WTC11 (cell line): Measurements from ENCODE around the gene PDCD10. TPM values are rescaled to one million over a fixed set of nuclear protein-coding genes. Genes with fewer than 3 reads are reported as not detected.

Experiments
- ATAC-seq: fragments of 200-7000 bp; cut with Tn5 transposase; 2 replicates; pipeline ENCODE4 v1.10.0; 2021; ENCODE audit warnings: mild to moderate bottlenecking, moderate library complexity
- CTCF ChIA-PET: fragments of 300-600 bp; sonication (Branson Sonifier 250); formaldehyde crosslinking; loops from one replicate; lab custom pipeline; 2021; ENCODE audit warnings: antibody characterized with exemption; lab: Charles Lee
- POLR2A ChIA-PET: fragments of 350-600 bp; sonication (Branson Sonifier 250); formaldehyde crosslinking; loops from one replicate; lab custom pipeline; 2021; ENCODE audit warnings: antibody characterized with exemption; lab: Charles Lee
- DNase-seq: peaks from one replicate; pipeline ENCODE4 v3.0.0; 2021; ENCODE audit warnings: low spot score
- H3K27ac Mint-ChIP-seq: 2 replicates; pipeline ENCODE4 v1.8.0; 2021; ENCODE audit warnings: mixed read lengths
- H3K27me3 Mint-ChIP-seq: 2 replicates; pipeline ENCODE4 v1.8.0; 2021; ENCODE audit warnings: low read depth, mild to moderate bottlenecking, moderate library complexity, mixed read lengths
- H3K36me3 Mint-ChIP-seq: 2 replicates; pipeline ENCODE4 v1.8.0; 2021; ENCODE audit warnings: mixed read lengths
- H3K4me1 Mint-ChIP-seq: 2 replicates; pipeline ENCODE4 v1.8.0; 2022; ENCODE audit warnings: mixed read lengths
- H3K4me3 Mint-ChIP-seq: 2 replicates; pipeline ENCODE4 v1.8.0; 2021; ENCODE audit warnings: mild to moderate bottlenecking, moderate library complexity, mixed read lengths
- H3K9me3 Mint-ChIP-seq: 2 replicates; pipeline ENCODE4 v1.8.0; 2021; ENCODE audit warnings: mixed read lengths
- CDX4 ChIP-seq: fragments of 250-450 bp; sonication (Bioruptor Pico); IDR thresholded peaks from 2 replicates; pipeline ENCODE4 v1.9.0; 2021; ENCODE audit warnings: moderate library complexity, mild to moderate bottlenecking, inconsistent platforms, borderline replicate concordance
- E2F5 ChIP-seq: sonication (generic); formaldehyde crosslinking; IDR thresholded peaks from 2 replicates; pipeline ENCODE4 v1.8.1; 2022; ENCODE audit warnings: mild to moderate bottlenecking, moderate library complexity, missing genetic modification reagents
- EMX1 ChIP-seq: fragments of 250-450 bp; sonication (Bioruptor Pico); IDR thresholded peaks from 2 replicates; pipeline ENCODE4 v1.8.0; 2021; ENCODE audit warnings: mild to moderate bottlenecking
- ERG ChIP-seq: fragments of 250-450 bp; sonication (Bioruptor Pico); IDR thresholded peaks from 2 replicates; pipeline ENCODE4 v1.8.0; 2021; ENCODE audit warnings: mild to moderate bottlenecking
- FOXJ3 ChIP-seq: sonication (generic); formaldehyde crosslinking; IDR thresholded peaks from 2 replicates; pipeline ENCODE4 v1.9.0; 2021; ENCODE audit warnings: missing genetic modification reagents, mild to moderate bottlenecking, borderline replicate concordance
- FOXP1 ChIP-seq: sonication (generic); formaldehyde crosslinking; IDR thresholded peaks from 2 replicates; pipeline ENCODE4 v1.8.0; 2022; ENCODE audit warnings: missing genetic modification reagents, mild to moderate bottlenecking, moderate library complexity, borderline replicate concordance
- GABPB1 ChIP-seq: sonication (generic); formaldehyde crosslinking; IDR thresholded peaks from 2 replicates; pipeline ENCODE4 v1.8.1; 2023; ENCODE audit warnings: mild to moderate bottlenecking, missing genetic modification reagents
- IRF2 ChIP-seq: sonication (generic); formaldehyde crosslinking; IDR thresholded peaks from 2 replicates; pipeline ENCODE4 v1.8.0; 2022; ENCODE audit warnings: low read depth, missing genetic modification reagents, borderline replicate concordance
- JAZF1 ChIP-seq: fragments of 250-450 bp; sonication (Bioruptor Pico); IDR thresholded peaks from 2 replicates; pipeline ENCODE4 v1.9.0; 2021; ENCODE audit warnings: moderate library complexity, mild to moderate bottlenecking, inconsistent platforms
- JUN ChIP-seq: sonication (generic); formaldehyde crosslinking; IDR thresholded peaks from 2 replicates; pipeline ENCODE4 v1.8.0; 2023; ENCODE audit warnings: mild to moderate bottlenecking, missing genetic modification reagents
- MLX ChIP-seq: sonication (generic); formaldehyde crosslinking; IDR thresholded peaks from 2 replicates; pipeline ENCODE4 v1.8.1; 2023; ENCODE audit warnings: mild to moderate bottlenecking, missing genetic modification reagents, moderate library complexity
- RELA ChIP-seq: sonication (generic); formaldehyde crosslinking; IDR thresholded peaks from 2 replicates; pipeline ENCODE4 v1.8.1; 2022; ENCODE audit warnings: missing genetic modification reagents, mild to moderate bottlenecking, borderline replicate concordance
- SMAD3 ChIP-seq: sonication (generic); formaldehyde crosslinking; IDR thresholded peaks from 2 replicates; pipeline ENCODE4 v1.8.0; 2022; ENCODE audit warnings: missing genetic modification reagents, mild to moderate bottlenecking, borderline replicate concordance
- STAT6 ChIP-seq: sonication (generic); formaldehyde crosslinking; conservative IDR thresholded peaks from 2 replicates; pipeline ENCODE4 v1.8.1; 2023; ENCODE audit warnings: mild to moderate bottlenecking, low read depth, missing genetic modification reagents, moderate library complexity
- TCF7 ChIP-seq: sonication (generic); formaldehyde crosslinking; IDR thresholded peaks from 2 replicates; pipeline ENCODE4 v1.8.0; 2022; ENCODE audit warnings: mild to moderate bottlenecking, low read depth, missing genetic modification reagents, moderate library complexity
- TP53 ChIP-seq: sonication (generic); formaldehyde crosslinking; IDR thresholded peaks from 2 replicates; pipeline ENCODE4 v1.8.1; 2023; ENCODE audit warnings: mild to moderate bottlenecking, missing genetic modification reagents
- ZNF121 ChIP-seq: sonication (generic); formaldehyde crosslinking; IDR thresholded peaks from 2 replicates; pipeline ENCODE4 v1.8.0; 2023; ENCODE audit warnings: missing genetic modification reagents
- ZNF281 ChIP-seq: sonication (generic); formaldehyde crosslinking; IDR thresholded peaks from 2 replicates; pipeline ENCODE4 v1.8.0; 2023; ENCODE audit warnings: mild to moderate bottlenecking, missing genetic modification reagents
- ZNF416 ChIP-seq: fragments of 250-450 bp; sonication (Bioruptor Pico); IDR thresholded peaks from 2 replicates; pipeline ENCODE4 v1.9.0; 2021; ENCODE audit warnings: mild to moderate bottlenecking, inconsistent platforms
- ZNF532 ChIP-seq: fragments of 250-450 bp; sonication (Bioruptor Pico); IDR thresholded peaks from 2 replicates; pipeline ENCODE4 v1.9.0; 2021; ENCODE audit warnings: mild to moderate bottlenecking, borderline replicate concordance
- total RNA-seq: library from RNA; stranded (reverse); gene quantifications from 3 replicates; pipeline ENCODE4 v1.2.3, GENCODE V29; 2021

Gene PDCD10
- total RNA-seq, 1 experiment from 2014 or later: 60.8 TPM

- Mint-ChIP-seq H3K9me3 (peaks cover 10% of the 10 kb centered on the region), H3K27me3 (no peaks in the 10 kb centered on the region), H3K4me3 (no peak overlapping the region), H3K27ac (no peak overlapping the region), H3K4me1 (peaks cover 9% of the 10 kb centered on the region), H3K36me3 (0 out of 2 replicates have a peak, but pooled peaks cover 4% of the 10 kb centered on the region)
- TF ChIP-seq ZNF281 (CRISPR knock-in tag): no peak
- TF ChIP-seq RELA: no peak
- TF ChIP-seq ZNF532 (CRISPR knock-in tag): no peak
- TF ChIP-seq STAT6 (CRISPR knock-in tag): no peak
- TF ChIP-seq FOXP1 (CRISPR knock-in tag): no peak
- no peak for TF ChIP-seq EMX1 (CRISPR knock-in tag)
- TF ChIP-seq E2F5: no peak
- no peak for TF ChIP-seq JUN
- TF ChIP-seq JAZF1: no peak
- TF ChIP-seq CDX4 (CRISPR knock-in tag): no peak
- no peak for TF ChIP-seq FOXJ3 (CRISPR knock-in tag)
- no peak for TF ChIP-seq TCF7 (CRISPR knock-in tag)
- no peak for TF ChIP-seq MLX (CRISPR knock-in tag)
- no peak for TF ChIP-seq ERG
- no peak for TF ChIP-seq GABPB1 (CRISPR knock-in tag)
- no peak for TF ChIP-seq SMAD3 (CRISPR knock-in tag)
- no peak for TF ChIP-seq TP53 (CRISPR knock-in tag)
- TF ChIP-seq IRF2 (CRISPR knock-in tag): no peak
- no peak for TF ChIP-seq ZNF121
- no peak for TF ChIP-seq ZNF416
- DNase-seq: no peak
- ChIA-PET CTCF (no interaction called here), POLR2A (no interaction called here)
- no peak for ATAC-seq
Observed at GRCh38 chr3:167754049-167754448, 19.4 kb upstream of the PDCD10 start.
